Erythroblast (primary cell): ENCODE measurements around the gene CELSR2.
A peak's percentile ranks its signal among the peaks of the same experiment; 100 is the strongest.
"Not testable (repeated sequence)": the region's sequence is repeated elsewhere in the genome, so short reads cannot be mapped to it uniquely, and the experiment has no call there.

ENCODE experiments used
- DNase-seq, 2 experiments: peaks; one replicate each; lab custom pipeline; 2025; lab: John Stamatoyannopoulos, UW
- GATA1 ChIP-seq: IDR thresholded peaks from 2 replicates; pipeline ENCODE4 v1.6.1; 2011; ENCODE audit warnings: low read depth, mild to moderate bottlenecking, control low read depth, low read length, moderate library complexity
- POLR2A ChIP-seq: IDR thresholded peaks from 2 replicates; pipeline ENCODE4 v1.6.1; 2011; ENCODE audit warnings: mild to moderate bottlenecking, low read length

CELSR2 gene

GRCh38 chr1:109214695-109215623, 34.4 kb upstream of the CELSR2 start:
- peak; percentile 89 to 93 for DNase-seq
- no peak for TF ChIP-seq POLR2A
- TF ChIP-seq GATA1, result no peak

GRCh38 chr1:109216662-109217061, 32.7 kb upstream of the CELSR2 start:
- TF ChIP-seq GATA1 (no peak), POLR2A (no peak)
- DNase-seq, result peak; percentile 14 to 28

GRCh38 chr1:109218516-109218915, 30.8 kb upstream of the CELSR2 start:
- no peak for TF ChIP-seq POLR2A
- no peak for TF ChIP-seq GATA1
- peak; percentile 66 to 77 for DNase-seq

- not testable (repeated sequence) for DNase-seq
These were observed 28.1 kb upstream of the CELSR2 start for GRCh38 chr1:109221201-109221600.

GRCh38 chr1:109225308-109225707, 24.0 kb upstream of the CELSR2 start:
- DNase-seq, result no peak
- TF ChIP-seq POLR2A, result no peak
- TF ChIP-seq GATA1, result no peak

- TF ChIP-seq GATA1, result no peak
- no peak for TF ChIP-seq POLR2A
These were observed 23.5 kb upstream of the CELSR2 start for GRCh38 chr1:109225711-109226445.

GRCh38 chr1:109228167-109228566, 21.2 kb upstream of the CELSR2 start:
- no peak for TF ChIP-seq GATA1
- no peak for TF ChIP-seq POLR2A
- no peak for DNase-seq

More at GRCh38 chr1:109225711-109226445, 23.5 kb upstream of the CELSR2 start:
- no peak for DNase-seq

- no peak for DNase-seq
- TF ChIP-seq POLR2A, result no peak
- TF ChIP-seq GATA1, result no peak
These were observed 19.7 kb upstream of the CELSR2 start for GRCh38 chr1:109229531-109230127.

- TF ChIP-seq POLR2A (no peak), GATA1 (no peak)
- DNase-seq, result no peak
These were observed 18.3 kb upstream of the CELSR2 start for GRCh38 chr1:109231066-109231465.

- DNase-seq, result no peak
These were observed 14.2 kb upstream of the CELSR2 start for GRCh38 chr1:109235137-109235536.

GRCh38 chr1:109237512-109237911, 11.8 kb upstream of the CELSR2 start:
- TF ChIP-seq POLR2A, result no peak
- no peak for TF ChIP-seq GATA1
- DNase-seq, result no peak

More at GRCh38 chr1:109235137-109235536, 14.2 kb upstream of the CELSR2 start:
- TF ChIP-seq POLR2A (no peak), GATA1 (no peak)

- no peak for DNase-seq
- TF ChIP-seq POLR2A (no peak), GATA1 (no peak)
These were observed 11.0 kb upstream of the CELSR2 start for GRCh38 chr1:109238382-109238781.

GRCh38 chr1:109239047-109239408, 10.3 kb upstream of the CELSR2 start:
- DNase-seq, result no peak
- TF ChIP-seq GATA1 (no peak), POLR2A (no peak)
